Measurements from ENCODE around the gene ACADSB. TPM values are rescaled to one million over a fixed set of nuclear protein-coding genes. Genes with fewer than 3 reads are reported as not detected.

ACADSB gene
- total RNA-seq, 4 donors from 2014 or later: 7.5 to 13.5 (median 10.4) TPM

GRCh38 chr10:123009105-123009820 is 457 bp downstream of the ACADSB start:
- peak in 1 of 4 donors; percentile 13 for TF ChIP-seq POLR2A (IDR thresholded peaks at IDR 0.05)
- TF ChIP-seq, protein P1, sequence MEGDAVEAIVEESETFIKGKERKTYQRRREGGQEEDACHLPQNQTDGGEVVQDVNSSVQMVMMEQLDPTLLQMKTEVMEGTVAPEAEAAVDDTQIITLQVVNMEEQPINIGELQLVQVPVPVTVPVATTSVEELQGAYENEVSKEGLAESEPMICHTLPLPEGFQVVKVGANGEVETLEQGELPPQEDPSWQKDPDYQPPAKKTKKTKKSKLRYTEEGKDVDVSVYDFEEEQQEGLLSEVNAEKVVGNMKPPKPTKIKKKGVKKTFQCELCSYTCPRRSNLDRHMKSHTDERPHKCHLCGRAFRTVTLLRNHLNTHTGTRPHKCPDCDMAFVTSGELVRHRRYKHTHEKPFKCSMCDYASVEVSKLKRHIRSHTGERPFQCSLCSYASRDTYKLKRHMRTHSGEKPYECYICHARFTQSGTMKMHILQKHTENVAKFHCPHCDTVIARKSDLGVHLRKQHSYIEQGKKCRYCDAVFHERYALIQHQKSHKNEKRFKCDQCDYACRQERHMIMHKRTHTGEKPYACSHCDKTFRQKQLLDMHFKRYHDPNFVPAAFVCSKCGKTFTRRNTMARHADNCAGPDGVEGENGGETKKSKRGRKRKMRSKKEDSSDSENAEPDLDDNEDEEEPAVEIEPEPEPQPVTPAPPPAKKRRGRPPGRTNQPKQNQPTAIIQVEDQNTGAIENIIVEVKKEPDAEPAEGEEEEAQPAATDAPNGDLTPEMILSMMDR (IDR thresholded peaks at IDR 0.05): no peak
- Histone ChIP-seq H3K4me1 (peaks cover 3 to 80% (median 18%) of the 10 kb centered on the region in 3 donors), H3K9me3 (no peaks in the 10 kb centered on the region), H3K27ac (peak overlapping the region; percentile 96 to 98 (median 97)), H3K27me3 (no peaks in the 10 kb centered on the region), H3K36me3 (peaks cover 0 to 5% (median 0%) of the 10 kb centered on the region in 3 donors), H3K4me3 (peak overlapping the region; percentile 94 to 99 (median 98))
- intact Hi-C loops (cut with DNase I): no loop called here
- 3 to 5% methylated on average over 15 to 22 of the region's 34 CpGs for WGBS, 2 donors
- DNase-seq: no peak

DNA sequence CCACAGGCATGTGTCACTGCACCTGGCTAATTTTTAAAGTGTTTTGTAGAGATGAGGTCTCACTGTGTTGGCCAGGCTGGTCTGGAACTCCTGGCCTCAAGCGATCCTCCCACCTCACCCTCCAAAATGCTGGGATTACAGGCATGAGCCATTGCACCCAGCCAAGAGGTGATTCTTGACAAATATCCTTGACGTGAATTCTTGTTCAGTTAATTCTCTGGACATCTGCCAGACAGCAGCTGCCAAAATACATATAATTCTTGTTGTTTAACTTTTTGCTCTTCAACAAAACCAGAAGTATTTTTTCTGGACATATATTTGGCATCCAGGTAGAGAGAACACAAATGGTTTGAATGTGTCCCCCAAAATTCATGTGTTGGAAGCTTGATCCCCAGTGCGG is 3.2 kb downstream of the ACADSB start:
- 43 to 53% methylated on average over 3 of the region's 3 CpGs for WGBS, 2 donors
- Histone ChIP-seq H3K27me3 (no peaks in the 10 kb centered on the region), H3K36me3 (peaks cover 0 to 5% (median 0%) of the 10 kb centered on the region in 3 donors), H3K27ac (no peak overlapping the region), H3K4me1 (peaks cover 1 to 71% (median 15%) of the 10 kb centered on the region in 3 donors), H3K4me3 (no peak overlapping the region), H3K9me3 (no peaks in the 10 kb centered on the region)
- DNase-seq: no peak
- intact Hi-C loops (cut with DNase I): no loop called here
- TF ChIP-seq, protein P1 (IDR thresholded peaks at IDR 0.05): no peak
- no peak for TF ChIP-seq POLR2A (IDR thresholded peaks at IDR 0.05)

DNA sequence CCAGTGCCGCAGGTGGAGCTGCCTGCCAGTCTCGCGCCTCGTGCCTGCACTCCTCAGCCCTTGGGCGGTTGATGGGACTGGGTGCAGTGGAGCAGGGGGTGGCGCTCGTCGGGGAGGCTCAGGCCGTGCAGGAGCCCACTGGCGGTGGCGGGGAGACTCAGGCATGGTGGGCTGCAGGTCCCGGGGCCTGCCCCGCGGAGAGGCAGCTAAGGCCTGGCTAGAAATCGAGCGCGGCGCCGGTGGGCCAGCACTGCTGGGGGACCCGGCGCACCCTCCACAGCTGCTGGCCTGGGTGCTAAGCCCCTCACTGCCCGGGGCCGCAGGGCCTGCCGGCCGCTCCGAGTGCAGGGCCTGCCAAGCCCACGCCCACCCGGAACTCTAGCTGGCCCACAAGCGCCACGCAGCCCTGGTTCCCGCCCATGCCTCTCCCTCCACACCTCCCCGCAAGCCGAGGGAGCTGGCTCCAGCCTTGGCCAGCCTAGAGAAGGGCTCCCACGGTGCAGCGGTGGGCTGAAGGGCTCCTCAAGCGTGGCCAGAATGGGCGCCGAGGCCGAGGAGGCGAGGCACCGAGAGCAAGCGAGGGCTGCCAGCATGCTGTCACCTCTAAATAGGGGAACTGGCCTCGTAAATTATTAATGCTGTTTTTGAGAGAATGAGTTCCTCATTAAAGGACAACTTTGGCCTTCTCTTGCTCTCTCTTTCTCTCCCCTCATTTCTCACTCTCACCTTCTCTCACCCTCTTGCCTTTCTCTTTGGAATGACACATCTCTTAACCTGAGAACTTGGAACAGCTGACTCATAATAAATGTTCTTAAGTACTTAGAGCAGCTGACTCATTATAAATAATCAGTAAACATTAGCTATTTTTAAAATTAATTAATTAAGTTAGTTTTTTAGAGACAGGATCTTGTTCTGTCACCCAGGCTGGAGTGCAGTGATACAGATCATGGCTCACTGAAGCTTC is 4.9 kb downstream of the ACADSB start:
- 86 to 94% methylated on average over 7 to 8 of the region's 43 CpGs for WGBS, 2 donors
- Histone ChIP-seq H3K9me3 (no peaks in the 10 kb centered on the region), H3K27ac (peak overlapping the region in 3 of 4 donors; percentile 60 to 71 (median 69)), H3K4me1 (peaks cover 0 to 77% (median 9%) of the 10 kb centered on the region in 3 donors), H3K36me3 (peaks cover 0 to 5% (median 0%) of the 10 kb centered on the region in 3 donors), H3K27me3 (no peaks in the 10 kb centered on the region), H3K4me3 (no peak overlapping the region)
- DNase-seq: no peak
- intact Hi-C loops (cut with DNase I): no loop called here
- no peak for TF ChIP-seq POLR2A (IDR thresholded peaks at IDR 0.05)

DNA sequence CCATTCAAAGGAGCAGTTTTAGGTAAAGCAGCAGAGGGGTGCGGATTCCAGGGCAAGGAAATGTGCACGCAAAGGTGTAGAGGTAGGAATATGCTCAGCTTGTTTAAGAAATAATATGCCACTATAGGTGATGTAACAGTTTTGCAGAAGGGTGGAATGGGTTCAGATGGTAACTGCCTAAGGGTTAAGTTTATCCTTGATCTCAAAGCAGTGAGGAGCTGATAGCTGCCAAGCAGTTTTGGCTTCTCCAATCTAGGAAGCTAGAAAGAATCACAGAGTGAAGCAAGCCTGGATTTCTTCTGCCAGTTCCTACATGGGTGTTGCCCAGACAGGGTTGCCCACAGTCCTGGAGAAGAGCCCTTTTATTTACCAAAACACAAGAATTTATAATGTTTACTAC is 6.0 kb downstream of the ACADSB start:
- H3K9me3 ChIP-seq: no peaks in the 10 kb centered on the region
- H3K4me3 ChIP-seq: no peak overlapping the region
- H3K4me1 ChIP-seq: peaks cover 0 to 68% (median 4%) of the 10 kb centered on the region in 3 donors
- WGBS, 2 donors: 34 to 83% methylated on average over 2 of the region's 2 CpGs
- H3K36me3 ChIP-seq: peaks cover 0 to 5% (median 0%) of the 10 kb centered on the region in 3 donors
- no peak for DNase-seq
- peak overlapping the region in 3 of 4 donors; percentile 60 to 71 (median 69) for H3K27ac ChIP-seq
- H3K27me3 ChIP-seq: no peaks in the 10 kb centered on the region
- intact Hi-C loops (cut with DNase I): no loop called here
- no peak for TF ChIP-seq POLR2A (IDR thresholded peaks at IDR 0.05)
- TF ChIP-seq, protein P1 (IDR thresholded peaks at IDR 0.05): no peak

GRCh38 chr10:123016228-123016627 is 7.4 kb downstream of the ACADSB start:
- TF ChIP-seq, protein P1 (IDR thresholded peaks at IDR 0.05): no peak
- no peak for TF ChIP-seq POLR2A (IDR thresholded peaks at IDR 0.05)
- no peak for DNase-seq
- 88 to 94% methylated on average over 4 of the region's 4 CpGs for WGBS, 2 donors
- peaks cover 0 to 5% (median 0%) of the 10 kb centered on the region in 3 donors for H3K36me3 ChIP-seq
- H3K4me1 ChIP-seq: peaks cover 0 to 55% (median 0%) of the 10 kb centered on the region in 3 donors
- H3K27ac ChIP-seq: no peak overlapping the region
- H3K27me3 ChIP-seq: no peaks in the 10 kb centered on the region
- no peak overlapping the region for H3K4me3 ChIP-seq
- intact Hi-C loops (cut with DNase I): no loop called here
- no peaks in the 10 kb centered on the region for H3K9me3 ChIP-seq
